ENCODE data around the gene FAM124B.
A peak's percentile ranks its signal among the peaks of the same experiment; 100 is the strongest.
"Not testable (repeated sequence)": the region's sequence is repeated elsewhere in the genome, so short reads cannot be mapped to it uniquely, and the experiment has no call there.

Gene FAM124B

DNA sequence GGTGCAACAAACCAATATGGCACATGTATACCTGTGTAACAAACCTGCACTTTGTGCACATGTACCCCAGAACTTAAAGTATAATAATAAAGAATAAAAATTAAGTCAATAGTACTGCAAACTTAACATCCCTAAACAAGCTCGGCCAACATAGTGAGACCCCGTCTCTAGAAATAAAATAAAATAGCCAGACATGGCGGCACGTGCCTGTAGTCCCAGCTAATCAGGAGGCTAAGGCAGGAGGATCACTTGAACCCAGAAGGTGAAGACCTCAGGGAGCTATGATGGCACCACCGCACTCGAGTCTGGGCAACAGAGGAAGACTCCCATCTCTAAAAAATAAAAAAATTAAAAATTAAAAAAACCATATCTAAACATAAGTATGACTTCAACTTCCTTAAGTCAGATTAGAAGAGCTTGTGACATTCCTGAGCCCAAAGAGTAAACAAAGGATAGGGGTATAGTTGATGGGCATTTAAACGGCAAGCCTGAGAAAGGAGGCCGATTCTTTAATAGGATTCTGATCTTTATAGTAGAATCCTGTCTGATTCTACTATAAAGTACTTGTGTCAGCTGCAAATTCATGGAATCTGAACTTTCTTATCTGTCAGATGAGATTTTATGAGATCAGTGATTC is 1.6 kb downstream of the FAM124B start:
- Histone ChIP-seq H3K36me3 (ENCODE audit: control insufficient read depth, insufficient read depth, low read length) (no peaks in the 10 kb centered on the region), H3K9me3 (ENCODE audit: control insufficient read depth, low read length) (peaks cover 2% of the 10 kb centered on the region), H3K4me1 (ENCODE audit: control insufficient read depth, insufficient read depth, low read length, poor library complexity, severe bottlenecking) (peaks cover 8% of the 10 kb centered on the region), H3K27ac (ENCODE audit: low read depth, low read length, severe bottlenecking) (no peak overlapping the region), H3K4me3 (ENCODE audit: extremely low read depth, insufficient read depth, low read length, poor library complexity, severe bottlenecking) (peak overlapping the region; percentile 31)
- 81 to 100% methylated on average over 4 of the region's 8 CpGs for WGBS, 2 experiments (ENCODE audit: insufficient coverage in 2 of 2)

- Histone ChIP-seq H3K9me3 (ENCODE audit: control insufficient read depth, low read length) (no peaks in the 10 kb centered on the region), H3K4me1 (ENCODE audit: control insufficient read depth, insufficient read depth, low read length, poor library complexity, severe bottlenecking) (peaks cover 8% of the 10 kb centered on the region), H3K4me3 (ENCODE audit: extremely low read depth, insufficient read depth, low read length, poor library complexity, severe bottlenecking) (no peak overlapping the region), H3K27ac (ENCODE audit: low read depth, low read length, severe bottlenecking) (no peak overlapping the region), H3K36me3 (ENCODE audit: control insufficient read depth, insufficient read depth, low read length) (no peaks in the 10 kb centered on the region)
- 93 to 94% methylated on average over 2 of the region's 3 CpGs for WGBS, 2 experiments (ENCODE audit: insufficient coverage in 2 of 2)
These were observed 3.6 kb downstream of the FAM124B start for GRCh38 chr2:224398289-224398688.

GRCh38 chr2:224397100-224397499 is 4.8 kb downstream of the FAM124B start:
- 76 to 98% methylated on average over 2 to 4 of the region's 5 CpGs for WGBS, 2 experiments (ENCODE audit: insufficient coverage in 2 of 2)
- H3K4me3 ChIP-seq (ENCODE audit: extremely low read depth, insufficient read depth, low read length, poor library complexity, severe bottlenecking) = not testable (repeated sequence)

DNA sequence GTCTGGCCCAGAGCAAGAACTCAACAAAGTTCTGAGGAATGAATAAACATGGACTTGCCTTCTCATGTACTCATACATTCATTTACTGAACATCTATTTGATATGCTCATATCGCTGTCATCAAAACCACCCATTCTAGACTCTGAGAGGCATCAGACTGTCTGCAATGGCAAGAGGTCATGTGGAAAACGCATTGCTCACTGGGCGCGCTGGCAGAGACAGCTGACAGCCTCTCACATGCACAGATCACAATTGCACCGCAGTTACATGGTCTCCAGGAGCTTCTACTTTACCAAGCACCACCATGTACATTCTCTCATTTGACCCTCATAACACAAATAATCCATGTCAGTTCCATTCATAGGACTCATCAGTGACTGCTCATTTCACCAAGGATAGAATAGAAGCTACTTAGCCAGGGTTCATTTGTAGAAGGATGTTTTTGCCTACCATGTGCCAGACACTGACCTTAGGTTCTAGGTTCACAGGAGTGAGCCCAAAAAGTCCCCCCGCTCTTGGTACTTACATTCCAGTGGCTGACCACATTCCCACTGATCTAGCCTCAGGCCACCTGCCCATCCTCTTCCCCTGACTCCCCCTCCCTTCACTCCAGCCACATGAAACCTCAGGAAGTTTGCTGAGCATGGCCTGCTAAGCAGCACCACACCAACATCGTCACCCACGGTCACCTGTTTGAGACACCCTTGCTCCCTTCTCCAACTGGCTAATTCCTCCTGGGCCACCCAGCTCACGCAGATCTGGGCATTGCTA is 6.1 kb downstream of the FAM124B start:
- Histone ChIP-seq H3K4me1 (ENCODE audit: control insufficient read depth, insufficient read depth, low read length, poor library complexity, severe bottlenecking) (peaks cover 3% of the 10 kb centered on the region), H3K27ac (ENCODE audit: low read depth, low read length, severe bottlenecking) (no peak overlapping the region), H3K9me3 (ENCODE audit: control insufficient read depth, low read length) (no peaks in the 10 kb centered on the region), H3K36me3 (ENCODE audit: control insufficient read depth, insufficient read depth, low read length) (no peaks in the 10 kb centered on the region), H3K4me3 (ENCODE audit: extremely low read depth, insufficient read depth, low read length, poor library complexity, severe bottlenecking) (no peak overlapping the region)
- 90 to 98% methylated on average over 6 of the region's 9 CpGs for WGBS, 2 experiments (ENCODE audit: insufficient coverage in 2 of 2)

More at GRCh38 chr2:224397100-224397499, 4.8 kb downstream of the FAM124B start:
- not testable (repeated sequence) for H3K4me1 ChIP-seq (ENCODE audit: control insufficient read depth, insufficient read depth, low read length, poor library complexity, severe bottlenecking); H3K36me3 ChIP-seq (ENCODE audit: control insufficient read depth, insufficient read depth, low read length); H3K27ac ChIP-seq (ENCODE audit: low read depth, low read length, severe bottlenecking); H3K9me3 ChIP-seq (ENCODE audit: control insufficient read depth, low read length)

GRCh38 chr2:224393157-224393872 is 8.6 kb downstream of the FAM124B start:
- Histone ChIP-seq H3K27ac (ENCODE audit: low read depth, low read length, severe bottlenecking) (no peak overlapping the region), H3K4me1 (ENCODE audit: control insufficient read depth, insufficient read depth, low read length, poor library complexity, severe bottlenecking) (peaks cover 4% of the 10 kb centered on the region), H3K36me3 (ENCODE audit: control insufficient read depth, insufficient read depth, low read length) (no peaks in the 10 kb centered on the region), H3K4me3 (ENCODE audit: extremely low read depth, insufficient read depth, low read length, poor library complexity, severe bottlenecking) (no peak overlapping the region), H3K9me3 (ENCODE audit: control insufficient read depth, low read length) (no peaks in the 10 kb centered on the region)
- 100% methylated on average over 1 to 2 of the region's 3 CpGs for WGBS, 2 experiments (ENCODE audit: insufficient coverage in 2 of 2)

DNA sequence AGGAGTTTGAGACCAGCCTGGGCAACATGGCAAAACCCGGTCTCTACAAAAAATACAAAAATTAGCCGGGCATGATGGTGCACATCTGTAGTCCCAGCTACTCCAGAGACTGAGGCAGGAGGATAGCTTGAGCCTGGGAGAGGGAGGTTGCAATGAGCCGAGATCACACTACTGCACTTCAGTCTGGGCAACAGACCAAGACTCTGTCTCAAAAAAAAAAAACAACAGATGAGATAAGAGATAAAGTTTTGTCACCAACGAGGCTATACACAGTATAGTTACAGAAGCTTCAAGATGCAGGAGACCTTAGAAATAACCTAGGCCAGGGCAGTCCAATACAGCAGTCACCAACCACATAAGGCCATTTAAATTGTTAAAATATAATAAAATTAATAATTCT is 9.4 kb downstream of the FAM124B start:
- 92 to 100% methylated on average over 2 of the region's 4 CpGs for WGBS, 2 experiments (ENCODE audit: insufficient coverage in 2 of 2)
- Histone ChIP-seq H3K36me3 (ENCODE audit: control insufficient read depth, insufficient read depth, low read length) (no peaks in the 10 kb centered on the region), H3K9me3 (ENCODE audit: control insufficient read depth, low read length) (no peaks in the 10 kb centered on the region), H3K27ac (ENCODE audit: low read depth, low read length, severe bottlenecking) (no peak overlapping the region), H3K4me1 (ENCODE audit: control insufficient read depth, insufficient read depth, low read length, poor library complexity, severe bottlenecking) (peaks cover 4% of the 10 kb centered on the region), H3K4me3 (ENCODE audit: extremely low read depth, insufficient read depth, low read length, poor library complexity, severe bottlenecking) (no peak overlapping the region)

DNA sequence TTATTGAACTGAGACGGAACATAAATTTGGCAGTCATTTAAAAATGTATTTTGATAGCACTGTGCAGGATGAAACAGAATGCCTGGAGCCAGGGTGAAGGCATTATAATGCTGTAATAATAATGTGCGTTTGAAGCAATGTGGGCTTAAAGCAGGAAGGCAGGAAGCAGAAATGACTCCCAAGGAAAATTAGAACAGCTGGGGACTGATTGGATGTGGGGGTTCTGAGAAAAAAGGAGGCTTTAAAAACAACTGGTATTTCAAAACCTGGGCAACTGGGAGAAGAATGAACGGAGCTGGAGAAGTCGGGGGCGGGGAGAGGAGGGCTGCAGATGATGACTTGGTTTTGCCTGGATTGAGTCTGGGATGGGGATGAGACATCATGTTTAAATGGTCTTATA is 12.6 kb downstream of the FAM124B start:
- no peak overlapping the region for H3K27ac ChIP-seq (ENCODE audit: low read depth, low read length, severe bottlenecking)
- no peak overlapping the region for H3K4me3 ChIP-seq (ENCODE audit: extremely low read depth, insufficient read depth, low read length, poor library complexity, severe bottlenecking)
- peaks cover 4% of the 10 kb centered on the region for H3K4me1 ChIP-seq (ENCODE audit: control insufficient read depth, insufficient read depth, low read length, poor library complexity, severe bottlenecking)
- no peaks in the 10 kb centered on the region for H3K9me3 ChIP-seq (ENCODE audit: control insufficient read depth, low read length)
- H3K36me3 ChIP-seq (ENCODE audit: control insufficient read depth, insufficient read depth, low read length) = no peaks in the 10 kb centered on the region
- 86 to 90% methylated on average over 5 of the region's 5 CpGs for WGBS, 2 experiments (ENCODE audit: insufficient coverage in 2 of 2)

- peaks cover 4% of the 10 kb centered on the region for H3K4me1 ChIP-seq (ENCODE audit: control insufficient read depth, insufficient read depth, low read length, poor library complexity, severe bottlenecking)
- no peaks in the 10 kb centered on the region for H3K36me3 ChIP-seq (ENCODE audit: control insufficient read depth, insufficient read depth, low read length)
- H3K27ac ChIP-seq (ENCODE audit: low read depth, low read length, severe bottlenecking) = no peak overlapping the region
- no peaks in the 10 kb centered on the region for H3K9me3 ChIP-seq (ENCODE audit: control insufficient read depth, low read length)
- no peak overlapping the region for H3K4me3 ChIP-seq (ENCODE audit: extremely low read depth, insufficient read depth, low read length, poor library complexity, severe bottlenecking)
- 90 to 100% methylated on average over 1 of the region's 2 CpGs for WGBS, 2 experiments (ENCODE audit: insufficient coverage in 2 of 2)
These were observed 15.0 kb downstream of the FAM124B start for GRCh38 chr2:224386876-224387275.

GRCh38 chr2:224382973-224383555 is 18.8 kb downstream of the FAM124B start:
- H3K9me3 ChIP-seq (ENCODE audit: control insufficient read depth, low read length) = no peaks in the 10 kb centered on the region
- WGBS, 2 experiments (ENCODE audit: insufficient coverage in 2 of 2) = 90 to 91% methylated on average over 9 of the region's 9 CpGs
- no peaks in the 10 kb centered on the region for H3K36me3 ChIP-seq (ENCODE audit: control insufficient read depth, insufficient read depth, low read length)
- no peaks in the 10 kb centered on the region for H3K4me1 ChIP-seq (ENCODE audit: control insufficient read depth, insufficient read depth, low read length, poor library complexity, severe bottlenecking)
- no peak overlapping the region for H3K27ac ChIP-seq (ENCODE audit: low read depth, low read length, severe bottlenecking)
- no peak overlapping the region for H3K4me3 ChIP-seq (ENCODE audit: extremely low read depth, insufficient read depth, low read length, poor library complexity, severe bottlenecking)

- H3K9me3 ChIP-seq (ENCODE audit: control insufficient read depth, low read length); H3K36me3 ChIP-seq (ENCODE audit: control insufficient read depth, insufficient read depth, low read length); H3K27ac ChIP-seq (ENCODE audit: low read depth, low read length, severe bottlenecking); H3K4me1 ChIP-seq (ENCODE audit: control insufficient read depth, insufficient read depth, low read length, poor library complexity, severe bottlenecking); H3K4me3 ChIP-seq (ENCODE audit: extremely low read depth, insufficient read depth, low read length, poor library complexity, severe bottlenecking): not testable (repeated sequence)
- 60 to 100% methylated on average over 1 to 2 of the region's 2 CpGs for WGBS, 2 experiments (ENCODE audit: insufficient coverage in 2 of 2)
These were observed 19.6 kb downstream of the FAM124B start for GRCh38 chr2:224382280-224382647.
